Amygdala (tissue), 56 donors: ENCODE data around the gene MSLN.
A peak's percentile ranks its signal among the peaks of the same experiment; 100 is the strongest.
"Not testable (repeated sequence)": the region's sequence is repeated elsewhere in the genome, so short reads cannot be mapped to it uniquely, and the experiment has no call there.

Source experiments
- DNase-seq, 56 donors: peaks; one replicate each; lab custom pipeline; 2025; lab: John Stamatoyannopoulos, UW

Gene MSLN

DNA sequence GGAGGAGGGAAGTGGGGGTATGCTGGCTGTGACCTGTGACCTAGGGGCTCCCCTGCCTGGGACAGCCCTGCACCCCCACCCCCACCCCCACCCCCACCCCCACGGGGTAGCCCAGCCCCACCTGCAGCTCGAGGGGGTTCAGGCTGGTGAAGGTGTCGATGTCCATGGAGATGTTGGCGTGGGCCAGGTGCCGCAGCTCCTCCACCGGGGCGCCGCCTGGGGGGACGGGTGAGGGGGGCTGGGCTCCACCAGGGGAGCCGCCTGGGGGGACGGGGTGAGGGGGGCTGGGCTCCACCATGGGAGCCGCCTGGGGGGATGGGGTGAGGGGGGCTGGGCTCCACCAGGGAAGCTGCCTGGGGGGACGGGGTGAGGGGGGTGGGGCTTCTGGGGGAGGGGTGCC, 9.9 kb downstream of the MSLN start:
- no peak for DNase-seq

DNA sequence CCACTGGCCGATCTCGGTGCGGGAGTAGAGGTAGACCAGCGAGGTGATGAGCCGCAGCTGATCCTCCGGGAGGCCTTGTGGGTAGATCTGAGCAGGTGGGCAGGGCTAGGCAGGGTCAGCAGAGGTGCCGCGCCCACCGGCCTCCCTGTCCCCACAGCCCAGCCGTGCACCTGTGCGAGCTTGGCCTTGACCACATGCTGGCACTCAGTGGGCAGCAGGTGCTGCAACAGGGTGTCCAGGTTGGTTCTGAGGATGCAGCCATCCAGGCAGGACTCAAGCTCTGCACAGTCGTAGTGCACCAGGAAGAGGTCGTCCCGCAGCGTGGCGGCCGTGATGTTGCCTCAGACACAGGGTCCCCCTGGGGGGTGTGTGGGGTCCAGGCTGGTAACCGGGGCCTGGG, 12.4 kb downstream of the MSLN start:
- DNase-seq: no peak

DNA sequence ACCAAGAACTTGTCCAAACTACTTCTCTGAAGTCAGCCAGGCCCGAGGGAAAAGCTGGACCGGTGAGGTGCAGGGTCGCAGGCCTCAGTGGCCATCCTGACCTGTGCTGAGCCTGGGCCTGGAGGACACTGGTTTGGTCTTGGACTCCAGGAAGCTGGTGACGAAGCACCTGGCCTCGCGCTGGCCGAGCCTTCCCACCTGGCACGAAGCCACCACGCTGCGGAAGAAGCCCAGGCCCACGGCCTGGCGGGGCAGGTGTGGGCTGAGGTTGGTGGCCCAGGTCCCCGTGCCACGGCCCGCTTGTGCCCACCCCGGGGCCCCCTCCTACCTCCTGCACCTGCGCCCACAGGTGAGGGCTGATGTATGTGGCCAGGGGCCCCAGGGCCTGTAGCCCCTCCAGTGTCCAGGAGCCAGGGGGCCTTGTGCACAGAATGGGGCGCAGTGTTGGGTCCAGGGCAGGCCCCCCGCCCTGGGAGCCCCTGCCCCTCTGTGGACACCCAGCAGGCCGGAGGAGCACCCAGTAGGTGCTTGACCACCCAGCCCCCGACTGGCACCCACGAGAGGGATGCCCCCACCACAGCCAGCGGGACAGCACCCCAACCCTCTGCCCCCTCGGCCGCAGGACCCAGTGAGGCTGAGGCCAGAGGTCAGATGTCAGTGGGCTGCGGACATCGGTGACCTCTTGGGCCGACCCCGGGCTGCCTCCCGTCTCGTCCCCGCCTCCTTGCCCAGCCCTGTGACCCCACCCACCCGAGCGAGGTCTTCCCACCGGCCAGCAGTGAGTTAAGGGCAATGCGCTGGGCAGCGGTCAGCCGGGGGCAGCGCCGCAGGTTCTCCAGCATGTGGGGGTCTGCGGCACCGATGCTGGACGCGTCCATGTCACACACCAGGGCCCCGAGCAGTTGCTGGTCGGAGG, 13.8 kb downstream of the MSLN start:
- DNase-seq: no peak

DNA sequence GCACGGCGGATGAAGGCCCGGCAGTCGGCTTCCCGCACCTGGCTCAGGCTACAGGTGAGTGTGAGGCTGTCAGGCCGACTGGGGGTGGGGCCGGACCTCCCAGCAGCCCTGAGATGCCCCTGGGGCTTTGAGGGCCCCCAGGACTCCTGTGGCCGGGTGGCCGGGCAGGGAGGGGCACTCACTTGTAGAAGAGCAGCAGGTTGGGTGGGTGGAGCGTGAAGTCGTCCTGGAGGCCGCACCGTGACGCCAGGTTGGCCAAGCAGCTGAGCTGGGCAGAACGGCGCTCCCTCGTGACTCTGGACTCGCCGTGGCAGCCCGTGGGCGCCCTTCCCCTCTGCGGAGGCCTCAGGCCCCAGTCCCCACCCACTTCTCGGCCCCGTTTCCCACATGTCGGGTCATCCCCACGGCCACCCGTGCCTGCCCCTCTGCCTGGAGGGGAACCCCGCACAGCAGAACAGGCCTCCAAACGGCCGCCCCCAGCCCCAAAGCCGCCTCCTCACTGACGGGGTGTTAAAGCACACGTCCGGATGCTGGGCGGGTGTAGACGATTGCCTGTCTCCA, 14.8 kb downstream of the MSLN start:
- no peak for DNase-seq

DNA sequence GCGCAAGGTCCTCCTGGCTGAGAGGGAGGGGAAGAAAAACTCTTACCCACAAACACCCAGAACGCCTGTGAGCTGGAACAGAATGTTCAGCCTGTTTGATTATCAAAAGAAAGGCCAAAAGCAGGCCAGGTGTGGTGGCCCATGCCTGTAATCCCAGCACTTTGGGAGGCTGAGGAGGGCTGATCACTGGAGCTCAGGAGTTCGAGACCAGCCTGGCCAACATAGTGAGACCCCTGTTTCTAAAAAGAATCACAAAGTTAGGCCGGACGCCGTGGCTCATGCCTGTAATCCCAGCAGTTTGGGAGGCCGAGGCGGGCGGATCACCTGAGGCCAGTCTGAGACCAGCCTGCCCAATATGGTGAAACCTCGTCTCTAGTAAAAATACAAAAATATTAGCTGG, 15.8 kb downstream of the MSLN start:
- DNase-seq: not testable (repeated sequence)

DNA sequence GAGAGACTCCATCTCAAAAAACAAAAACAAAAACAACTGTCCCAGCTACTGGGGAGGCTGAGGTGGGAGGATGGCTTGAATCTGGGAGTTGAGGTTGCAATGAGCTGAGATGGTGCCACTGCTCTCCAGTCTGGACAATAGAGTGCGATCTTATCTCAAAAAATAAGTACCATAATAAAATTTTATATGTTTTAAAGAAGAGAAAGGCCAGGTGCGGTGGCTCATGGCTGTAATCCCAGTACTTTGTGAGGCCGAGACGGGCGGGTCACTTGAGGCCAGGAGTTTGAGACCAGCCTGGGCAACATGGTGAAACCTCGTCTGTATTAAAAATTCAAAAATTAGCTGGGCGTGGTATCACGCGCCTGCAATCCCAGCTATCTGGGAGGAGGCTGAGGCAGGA, 16.3 kb downstream of the MSLN start:
- no peak for DNase-seq

DNA sequence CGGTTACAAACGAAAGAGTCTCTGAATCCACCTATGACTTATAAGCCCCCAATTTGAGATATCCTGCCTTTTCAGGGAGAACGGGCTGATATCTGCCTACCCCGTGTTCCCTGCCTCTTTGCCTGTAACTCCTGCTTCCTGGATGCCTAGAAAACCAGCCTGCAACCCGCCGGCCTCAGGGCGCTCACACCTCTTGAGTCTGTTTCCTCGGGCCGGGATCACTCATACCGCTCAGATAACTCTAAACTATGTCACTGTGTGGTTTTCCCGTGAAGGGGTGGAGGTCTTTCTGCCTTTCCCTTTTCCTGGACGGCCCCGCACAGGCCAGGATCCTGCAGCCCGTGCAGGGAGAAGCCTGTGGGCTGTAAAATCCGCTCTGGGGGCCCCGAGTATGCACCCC, 17.3 kb downstream of the MSLN start:
- no peak for DNase-seq

DNA sequence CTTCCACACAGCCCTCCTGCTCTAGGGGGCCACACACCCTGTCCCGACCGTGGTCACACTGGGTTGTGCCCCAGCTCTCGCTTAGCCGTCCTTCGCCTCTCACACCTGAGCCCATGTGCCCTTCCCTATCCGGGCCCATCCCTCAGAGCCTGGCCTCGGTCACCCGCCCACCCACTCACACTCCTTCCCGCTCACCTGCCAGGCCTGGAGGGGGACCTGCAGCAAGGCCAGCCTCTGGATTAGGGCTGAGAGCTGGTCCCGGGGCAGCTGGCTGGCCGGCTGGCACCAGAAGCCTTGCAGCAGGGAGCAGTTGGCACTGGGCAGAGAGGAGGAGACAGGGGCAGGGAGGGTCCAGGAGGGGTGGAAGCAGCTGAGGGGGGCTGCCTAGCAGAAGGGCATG, 17.9 kb downstream of the MSLN start:
- no peak for DNase-seq

DNA sequence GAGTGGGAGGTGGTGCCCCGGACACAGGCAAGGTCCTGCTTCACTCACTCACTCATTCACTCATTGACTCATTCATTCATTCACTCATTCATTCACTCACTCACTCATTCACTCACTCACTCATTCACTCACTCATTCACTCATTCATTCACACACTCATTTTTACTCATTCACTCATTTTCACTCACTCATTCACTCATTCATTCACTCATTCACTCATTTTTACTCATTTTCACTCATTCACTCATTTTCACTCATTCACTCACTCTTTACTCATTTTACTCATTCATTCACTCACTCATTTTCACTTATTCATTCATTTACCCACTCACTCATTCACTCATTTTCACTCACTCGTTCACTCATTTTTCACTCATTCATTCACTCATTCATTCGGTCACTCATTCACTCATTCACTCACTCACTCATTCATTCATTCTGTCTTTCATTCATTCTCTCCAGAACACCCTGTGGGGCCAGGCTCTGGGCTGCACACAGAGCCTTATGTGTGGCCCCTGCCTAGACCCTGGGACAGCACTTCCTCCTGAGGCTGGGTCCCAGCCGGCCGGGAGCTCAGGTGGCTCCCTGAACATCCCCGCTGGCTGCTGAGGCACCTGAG, 18.5 kb downstream of the MSLN start:
- no peak for DNase-seq

DNA sequence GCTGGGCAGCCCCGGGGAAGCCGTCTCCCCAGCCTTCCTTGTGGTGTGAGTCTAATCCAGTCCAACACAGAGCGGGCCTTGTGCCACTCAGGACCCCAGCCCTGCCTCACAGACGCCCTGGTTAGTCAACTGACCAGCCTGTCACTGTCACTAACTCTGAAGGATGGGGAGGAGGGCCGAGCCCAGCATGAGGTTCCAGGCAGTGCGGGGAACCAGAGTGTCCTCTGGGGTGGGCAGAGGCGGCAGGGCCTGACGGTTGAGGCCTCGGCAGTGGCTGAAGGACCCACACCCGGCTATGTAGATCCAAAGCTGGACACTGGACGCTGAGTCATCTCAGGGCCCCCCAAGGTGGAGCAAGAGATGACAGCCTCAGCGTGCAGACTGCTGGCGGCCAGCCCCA, 19.0 kb downstream of the MSLN start:
- no peak for DNase-seq

DNA sequence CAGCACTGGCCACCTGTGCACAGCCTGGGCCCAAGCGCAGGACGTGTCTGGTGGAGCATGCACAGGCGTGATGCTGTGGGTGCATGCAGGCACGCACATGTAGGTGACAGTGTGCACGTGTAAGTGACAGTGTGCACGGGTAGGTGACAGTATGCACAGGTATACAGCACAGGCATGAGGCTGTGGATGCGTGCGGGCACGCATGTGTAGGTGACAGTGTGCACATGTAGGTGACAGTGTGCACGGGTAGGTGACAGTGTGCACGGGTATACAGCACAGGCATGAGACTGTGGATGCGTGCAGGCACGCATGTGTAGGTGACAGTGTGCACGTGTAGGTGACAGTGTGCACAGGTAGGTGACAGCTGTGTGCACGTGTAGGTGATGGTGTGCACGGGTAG, 19.8 kb downstream of the MSLN start:
- no peak for DNase-seq

DNA sequence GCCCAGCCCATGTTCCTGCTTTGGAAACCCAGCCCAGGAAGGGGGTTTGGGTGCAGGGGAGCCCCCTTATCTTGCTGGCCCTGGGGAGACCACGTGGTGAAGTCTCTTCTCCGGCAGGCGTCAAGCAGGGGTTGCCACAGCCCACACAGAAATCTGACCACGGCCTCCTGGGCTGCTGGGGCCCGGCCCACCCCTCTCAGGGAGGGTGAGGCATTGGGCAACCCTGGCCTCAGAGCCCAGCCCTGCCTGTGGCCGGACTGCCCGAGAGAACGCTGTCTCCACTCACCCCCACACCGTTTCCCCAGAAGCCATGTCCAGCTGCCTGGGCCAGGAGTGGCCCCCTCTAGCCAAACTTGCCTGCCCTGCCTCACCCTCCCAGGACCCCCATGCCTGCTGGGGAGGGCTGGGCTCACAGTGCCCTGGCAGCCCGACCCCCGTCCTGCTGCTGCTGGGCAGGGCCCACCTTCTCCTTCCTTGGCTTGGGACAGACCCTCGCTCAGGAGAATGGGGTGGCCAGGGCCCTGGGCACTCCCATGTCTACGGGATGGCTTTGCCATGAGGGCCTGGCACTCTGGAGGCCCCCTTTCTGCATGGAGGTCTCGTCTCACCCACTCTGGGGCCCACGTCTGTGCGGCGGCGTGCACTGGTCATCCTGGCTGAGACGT, 20.9 kb downstream of the MSLN start:
- no peak for DNase-seq

DNA sequence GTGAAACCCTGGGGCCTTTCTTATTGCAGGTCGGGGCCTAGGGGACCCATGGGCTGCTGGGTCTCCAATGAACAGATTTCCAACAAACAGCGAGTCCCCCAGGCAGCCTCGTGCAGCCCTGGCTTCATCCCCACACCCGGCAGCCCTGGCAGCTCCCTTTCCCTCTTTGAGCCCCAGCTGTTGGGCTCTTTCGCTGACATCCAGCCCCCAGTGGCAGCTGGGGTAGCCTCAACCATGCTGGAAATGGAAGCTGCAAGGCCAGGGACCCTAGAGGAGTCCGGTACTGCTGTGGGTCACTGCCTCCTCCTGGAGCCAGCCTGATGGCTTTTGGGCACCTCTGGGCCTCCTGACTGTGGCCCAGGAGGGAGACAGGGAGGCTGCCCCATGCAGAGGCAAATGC, 21.7 kb downstream of the MSLN start:
- no peak for DNase-seq

DNA sequence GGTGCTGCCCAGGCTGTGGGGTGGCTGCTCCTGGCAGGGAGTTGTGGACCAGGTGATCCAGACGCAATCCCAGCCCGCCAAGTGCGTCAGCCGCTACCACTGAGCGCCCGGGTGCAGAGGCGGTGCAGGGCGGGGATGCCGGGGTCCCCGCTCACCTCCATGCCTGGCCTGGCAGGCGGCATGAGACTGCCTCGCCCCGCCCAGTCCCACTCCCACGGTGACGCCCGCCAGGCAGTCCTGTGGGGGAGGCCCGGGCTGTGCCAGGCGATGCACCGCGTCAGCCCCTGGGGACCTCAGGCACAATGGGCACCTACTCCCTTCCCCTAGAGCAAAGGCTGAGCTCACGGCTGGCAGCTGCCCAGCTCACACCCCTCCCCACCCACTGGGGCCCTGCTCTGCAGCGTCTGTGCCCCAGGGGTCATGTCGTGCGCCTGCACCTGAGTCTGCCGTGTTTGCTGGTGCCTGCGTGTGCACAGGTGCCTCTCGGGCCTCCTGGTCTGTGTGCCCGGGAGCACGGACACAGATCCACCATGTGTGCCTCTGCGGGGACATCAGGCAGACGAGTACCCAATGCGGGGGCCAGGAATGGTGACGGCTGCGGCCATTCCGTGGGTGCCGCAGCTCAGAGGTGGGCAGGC, 22.4 kb downstream of the MSLN start:
- DNase-seq: peak in 2 of 56 donors; percentile 35 to 70

DNA sequence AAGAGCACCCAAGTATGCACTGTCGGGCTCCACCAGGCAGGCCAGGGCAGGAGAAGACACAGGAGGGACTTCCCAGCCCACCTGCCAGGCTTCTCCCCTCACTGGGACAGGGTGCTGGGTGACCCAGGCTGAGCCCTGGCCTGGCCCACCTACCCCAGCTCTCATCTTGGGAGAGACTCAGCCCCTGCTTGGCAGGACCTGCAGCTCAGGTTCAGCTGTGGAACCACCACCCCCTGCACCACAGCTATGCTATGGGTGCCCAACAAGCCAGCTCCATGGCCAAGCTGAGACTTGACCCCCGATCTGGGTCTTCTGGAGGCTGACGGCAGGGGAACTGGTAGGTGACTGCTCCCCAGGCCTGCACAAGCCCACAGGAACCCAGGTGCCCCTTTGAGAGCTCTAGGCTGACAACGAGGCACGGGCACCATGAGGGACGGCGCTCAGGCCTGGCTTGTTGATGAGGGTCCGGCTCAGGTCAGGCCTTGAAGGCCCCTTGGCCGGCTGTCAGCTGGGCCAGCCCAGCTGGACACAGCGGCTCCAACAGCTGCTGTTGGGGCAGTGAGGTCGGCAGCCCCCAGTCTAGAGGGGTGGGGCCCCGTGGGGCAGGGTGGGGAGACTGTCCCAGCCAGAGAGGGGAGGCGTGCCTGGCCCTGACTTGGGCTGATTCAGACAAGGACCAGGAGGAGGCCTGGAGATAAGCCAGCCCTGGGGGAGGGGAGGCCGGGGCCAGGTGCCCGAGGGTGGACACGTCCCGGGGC, 23.0 kb downstream of the MSLN start:
- no peak for DNase-seq

DNA sequence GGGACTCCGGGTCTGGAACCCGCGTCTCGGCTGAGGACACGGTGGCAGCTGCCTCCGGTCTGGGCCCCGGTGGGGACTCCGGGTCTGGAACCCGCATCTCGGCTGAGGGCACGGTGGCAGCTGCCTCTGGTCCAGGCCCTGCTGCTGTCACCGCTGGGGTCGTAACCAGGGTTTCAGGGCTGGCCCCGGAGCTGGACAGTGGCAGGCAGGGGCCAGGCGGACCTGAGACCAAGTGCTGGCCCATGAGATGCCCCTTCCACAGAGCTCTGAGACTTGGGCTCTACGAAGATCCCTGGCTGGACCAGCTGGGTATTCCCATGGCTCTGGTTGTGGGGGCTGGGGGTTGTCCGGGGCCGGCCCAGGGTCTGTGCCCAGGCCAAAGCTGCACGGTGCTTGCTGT, 23.9 kb downstream of the MSLN start:
- no peak for DNase-seq

DNA sequence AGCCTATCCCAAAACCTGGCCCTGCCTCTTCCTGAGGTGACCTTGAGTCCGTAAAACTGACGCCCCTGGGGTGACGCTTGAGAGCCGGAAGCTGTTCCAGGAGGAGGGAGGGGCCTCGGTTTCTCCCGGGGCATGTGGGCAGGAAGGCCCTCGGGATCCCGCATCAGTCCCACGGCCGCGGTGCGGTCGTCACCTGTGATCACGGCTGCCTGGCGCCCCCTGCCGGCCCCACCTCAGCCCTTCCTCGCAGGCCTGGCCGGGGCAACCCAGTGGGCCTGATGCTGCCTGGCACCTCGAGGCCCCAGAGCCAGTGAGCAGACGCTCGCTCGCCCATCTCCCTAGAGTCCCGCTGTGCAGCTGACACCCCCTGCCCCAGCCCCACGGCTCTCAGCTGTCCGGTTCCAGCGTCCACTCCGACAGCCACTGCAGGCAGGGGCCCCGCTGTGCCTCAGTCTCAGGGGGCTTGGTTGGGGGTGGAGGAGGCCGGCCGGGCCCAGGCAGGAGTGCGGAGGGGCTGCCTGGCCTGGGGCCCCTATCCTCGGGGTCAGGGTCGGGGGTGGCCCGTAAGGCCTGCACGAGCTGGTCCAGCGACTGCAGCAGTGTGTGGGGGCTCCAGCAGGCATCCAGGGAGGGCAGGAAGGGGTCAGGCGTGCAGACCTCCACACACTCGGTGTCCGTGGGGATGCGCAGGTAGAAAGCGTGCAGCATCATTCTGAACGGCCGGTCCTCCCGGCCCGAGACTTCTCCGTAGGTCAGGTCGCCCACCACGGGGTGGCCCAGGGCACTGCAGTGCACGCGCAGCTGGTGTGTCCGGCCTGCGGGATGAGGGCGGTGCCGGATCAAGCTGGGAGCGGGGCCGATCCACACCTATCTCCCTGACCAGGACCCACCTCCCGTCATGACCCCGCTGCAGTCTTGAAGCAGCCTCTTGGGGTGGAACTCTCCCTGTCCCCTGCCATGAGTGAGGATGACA, 25.3 kb downstream of the MSLN start:
- DNase-seq: peak in 34 of 56 donors; percentile 1 to 72 (median 20)

DNA sequence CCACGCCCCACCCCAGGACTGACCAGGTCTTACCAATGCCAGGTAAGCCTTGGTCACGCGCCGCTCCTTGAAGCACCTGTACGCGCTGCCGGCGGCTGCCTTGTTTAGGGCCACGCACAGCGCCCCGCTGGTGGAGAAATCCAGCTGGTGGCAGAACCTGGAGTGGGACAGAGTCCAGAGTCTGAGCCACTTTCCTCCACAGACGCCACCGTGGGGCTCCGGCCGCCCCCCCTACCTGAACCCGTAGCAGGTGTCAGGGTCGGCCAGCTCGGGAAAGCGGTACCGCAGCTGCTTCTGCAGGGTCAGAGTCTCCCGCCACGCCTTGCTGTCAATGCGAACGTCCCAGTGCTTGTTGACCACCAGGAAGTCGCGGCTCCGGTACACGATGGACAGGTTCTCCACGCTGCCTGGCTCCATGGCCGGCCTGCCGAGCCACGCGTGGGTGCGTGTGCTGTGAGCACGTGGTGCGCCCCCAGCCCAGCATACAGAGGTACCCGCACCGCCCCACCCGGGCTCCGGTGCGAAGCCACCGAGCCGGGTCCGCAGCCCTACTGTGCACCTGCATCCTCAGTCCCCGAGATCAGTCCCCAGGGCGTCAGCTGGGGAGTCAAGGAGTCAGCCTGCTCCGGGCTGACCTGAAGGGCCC, 26.9 kb downstream of the MSLN start:
- DNase-seq: no peak
